Measurements from ENCODE around the gene DPEP3.

- TF ChIP-seq CTCF (IDR thresholded peaks at IDR 0.05) (no peak), POLR2A (IDR thresholded peaks at IDR 0.05) (no peak)
These were observed 22.7 kb upstream of the DPEP3 start for GRCh38 chr16:68003031-68003430.

All from uterus (tissue), 2 donors.